ENCODE data around the gene CBFB. TPM values are rescaled to one million over a fixed set of nuclear protein-coding genes. Genes with fewer than 3 reads are reported as not detected.

The CBFB gene
- polyA plus RNA-seq, 12 donors: 35.5 to 56.0 (median 42.3) TPM; not detected in 1

- no peak for DNase-seq
These were observed 60.2 kb downstream of the CBFB start for GRCh38 chr16:67089101-67089500.

GRCh38 chr16:67091906-67092566 lies 63.1 kb downstream of the CBFB start:
- DNase-seq: no peak

GRCh38 chr16:67093098-67093726 lies 64.3 kb downstream of the CBFB start:
- DNase-seq: no peak

- no peak for DNase-seq
These were observed 69.7 kb downstream of the CBFB start for GRCh38 chr16:67098599-67098998.

- DNase-seq: no peak
These were observed 71.8 kb downstream of the CBFB start for GRCh38 chr16:67100569-67101310.

- no peak for DNase-seq
These were observed 72.5 kb downstream of the CBFB start for GRCh38 chr16:67101311-67102082.

- DNase-seq: no peak
These were observed 75.1 kb downstream of the CBFB start for GRCh38 chr16:67104061-67104460.

GRCh38 chr16:67104845-67105244 lies 75.9 kb downstream of the CBFB start:
- DNase-seq: no peak

- DNase-seq: no peak
These were observed 76.3 kb downstream of the CBFB start for GRCh38 chr16:67105246-67105645.

GRCh38 chr16:67105881-67106280 lies 76.9 kb downstream of the CBFB start:
- peak; percentile 66 for DNase-seq

GRCh38 chr16:67108489-67108888 lies 79.5 kb downstream of the CBFB start:
- DNase-seq: no peak

- DNase-seq: no peak
These were observed 80.0 kb downstream of the CBFB start for GRCh38 chr16:67108931-67109406.

GRCh38 chr16:67109407-67110135 lies 80.6 kb downstream of the CBFB start, which contains the start of gene PHAF1:
Gene PHAF1 (plus strand): TSS chr16:67109941. CDS start chr16:67110176, 235 bp downstream.
- DNase-seq: peak; percentile 95

GRCh38 chr16:67111951-67112444 lies 83.0 kb downstream of the CBFB start:
- DNase-seq: no peak

GRCh38 chr16:67112591-67113399 lies 83.8 kb downstream of the CBFB start:
- no peak for DNase-seq

- no peak for DNase-seq
These were observed 85.8 kb downstream of the CBFB start for GRCh38 chr16:67114793-67115192.

GRCh38 chr16:67115639-67116038 lies 86.7 kb downstream of the CBFB start:
- DNase-seq: no peak

GRCh38 chr16:67116388-67117311 lies 87.7 kb downstream of the CBFB start:
- DNase-seq: no peak

- no peak for DNase-seq
These were observed 88.8 kb downstream of the CBFB start for GRCh38 chr16:67117716-67118115.

Measured in muscle of arm (tissue), 12 donors.